Measurements from ENCODE around the gene MAGED4B.
"Not testable (repeated sequence)": the region's sequence is repeated elsewhere in the genome, so short reads cannot be mapped to it uniquely, and the experiment has no call there.

MAGED4B gene, protein sequence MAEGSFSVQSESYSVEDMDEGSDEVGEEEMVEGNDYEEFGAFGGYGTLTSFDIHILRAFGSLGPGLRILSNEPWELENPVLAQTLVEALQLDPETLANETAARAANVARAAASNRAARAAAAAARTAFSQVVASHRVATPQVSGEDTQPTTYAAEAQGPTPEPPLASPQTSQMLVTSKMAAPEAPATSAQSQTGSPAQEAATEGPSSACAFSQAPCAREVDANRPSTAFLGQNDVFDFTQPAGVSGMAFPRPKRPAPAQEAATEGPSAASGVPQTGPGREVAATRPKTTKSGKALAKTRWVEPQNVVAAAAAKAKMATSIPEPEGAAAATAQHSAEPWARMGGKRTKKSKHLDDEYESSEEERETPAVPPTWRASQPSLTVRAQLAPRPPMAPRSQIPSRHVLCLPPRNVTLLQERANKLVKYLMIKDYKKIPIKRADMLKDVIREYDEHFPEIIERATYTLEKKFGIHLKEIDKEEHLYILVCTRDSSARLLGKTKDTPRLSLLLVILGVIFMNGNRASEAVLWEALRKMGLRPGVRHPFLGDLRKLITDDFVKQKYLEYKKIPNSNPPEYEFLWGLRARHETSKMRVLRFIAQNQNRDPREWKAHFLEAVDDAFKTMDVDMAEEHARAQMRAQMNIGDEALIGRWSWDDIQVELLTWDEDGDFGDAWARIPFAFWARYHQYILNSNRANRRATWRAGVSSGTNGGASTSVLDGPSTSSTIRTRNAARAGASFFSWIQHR

DNA sequence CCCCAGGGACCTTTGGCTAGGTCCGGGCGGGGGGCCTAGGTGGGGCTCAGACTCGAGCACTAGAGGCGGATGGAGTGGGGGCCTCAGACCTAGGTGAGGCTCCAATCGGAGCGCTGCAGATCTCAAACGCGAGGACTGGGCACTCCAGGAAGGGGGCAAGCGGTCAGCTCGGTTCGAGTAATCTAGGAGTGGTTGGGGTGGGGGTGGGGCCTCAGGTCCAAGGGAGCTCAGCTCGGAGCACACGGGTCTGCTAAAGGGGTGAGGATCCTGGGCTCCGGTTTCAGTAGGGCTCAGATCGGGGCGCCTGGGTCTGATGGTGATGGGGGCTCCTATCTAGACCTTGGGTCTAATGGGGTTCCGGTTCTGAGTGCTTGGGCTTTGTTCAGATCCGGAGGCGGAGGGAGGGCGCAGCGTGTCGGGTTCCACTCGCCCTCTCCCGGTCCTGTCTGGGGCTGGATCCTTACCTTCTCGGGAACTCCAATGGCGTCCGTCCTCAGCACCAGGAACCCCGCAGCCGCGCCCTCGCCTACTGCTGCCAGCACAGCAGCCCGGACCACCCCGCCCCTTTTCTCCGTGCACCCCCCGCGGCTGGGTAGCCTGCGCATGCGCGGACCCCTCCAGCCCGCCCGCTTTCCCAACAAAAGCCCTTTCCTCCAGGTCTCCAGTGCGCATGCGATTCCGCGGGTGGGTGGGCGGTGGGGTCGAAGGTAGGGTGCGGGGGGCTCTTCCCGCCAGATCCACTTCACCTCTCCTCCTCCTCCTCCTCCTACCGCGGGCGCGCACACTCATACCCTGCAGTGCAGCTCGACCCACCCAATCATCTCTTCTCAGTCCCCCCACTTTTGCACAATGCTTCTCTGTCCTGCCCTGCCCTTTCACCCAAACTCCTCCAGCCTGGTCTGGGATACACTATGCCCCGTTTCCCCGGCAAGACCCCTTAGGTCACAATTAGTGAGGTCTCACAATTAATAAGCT is at the start of gene MAGED4B:
Gene MAGED4B (minus strand): TSS at position 518 of the 975 bp plus-strand sequence. CDS start 1,011 bp downstream, outside the sequence.
- H3K4me3 ChIP-seq; H3K4me1 ChIP-seq; H3K27me3 ChIP-seq; H3K9ac ChIP-seq; H3K36me3 ChIP-seq; H3K4me2 ChIP-seq; H3K9me3 ChIP-seq (replicated peaks in 1 of 11); H4K20me1 ChIP-seq; H3K27ac ChIP-seq: not testable (repeated sequence)

DNA sequence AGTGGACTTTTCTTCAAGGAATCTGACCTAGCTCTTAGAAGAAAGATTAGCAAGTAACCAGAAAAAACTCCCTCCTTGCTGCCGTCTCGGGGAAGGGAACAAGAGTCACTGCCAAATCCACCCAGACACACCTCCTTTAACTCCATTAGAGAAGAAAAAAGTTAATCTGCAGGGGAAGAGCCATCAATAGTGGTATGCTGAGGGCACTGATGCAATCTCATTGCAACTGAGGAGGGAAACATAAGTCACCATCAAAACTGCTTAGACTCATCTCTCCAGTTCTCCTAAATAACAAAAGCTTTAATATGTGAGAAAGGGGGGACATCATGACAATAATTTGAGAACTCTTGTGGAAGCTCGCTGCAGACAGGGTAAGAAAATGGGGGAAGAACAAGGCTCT is 49.3 kb upstream of the MAGED4B start:
- Histone ChIP-seq H3K27ac (no peak overlapping the region), H3K9ac (no peak overlapping the region), H3K27me3 (peaks cover 47 to 84% (median 79%) of the 10 kb centered on the region in 11 experiments; a peak in 21 of 22 replicates), H3K4me1 (no peaks in the 10 kb centered on the region), H3K4me3 (no peak overlapping the region), H4K20me1 (no peaks in the 10 kb centered on the region; a peak in 2 of 22 replicates), H3K4me2 (no peak overlapping the region), H3K9me3 (replicated peaks in 1 of 11) (peaks cover 0 to 17% (median 0%) of the 10 kb centered on the region in 11 experiments; a peak in 4 of 22 replicates), H3K36me3 (no peaks in the 10 kb centered on the region)
- no peak for TF ChIP-seq Cebpa-rat (IDR thresholded peaks at IDR 0.05)

DNA sequence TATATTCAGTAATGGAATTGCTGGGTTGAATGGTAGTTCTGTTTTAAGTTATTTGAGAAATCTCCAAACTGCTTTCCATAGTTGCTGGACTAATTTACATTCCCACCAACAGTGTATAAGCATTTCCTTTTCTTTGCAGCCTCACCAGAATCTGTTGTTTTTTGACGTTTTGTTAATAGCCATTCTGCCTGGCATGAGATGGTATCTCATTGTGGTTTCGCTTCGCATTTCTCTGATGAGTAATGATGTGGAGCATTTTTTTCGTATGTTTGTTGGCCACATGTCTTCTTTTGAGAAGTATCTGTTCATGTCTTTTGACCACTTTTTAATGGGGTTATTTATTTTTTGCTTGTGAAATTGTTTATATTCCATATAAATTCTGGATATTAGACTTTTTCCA is 13.6 kb upstream of the MAGED4B start:
- Histone ChIP-seq H3K4me3 (no peak overlapping the region), H3K4me1 (peaks cover 0 to 15% (median 14%) of the 10 kb centered on the region in 10 experiments; a peak in 18 of 20 replicates), H3K27ac (no peak overlapping the region), H3K27me3 (peaks cover 63 to 97% (median 90%) of the 10 kb centered on the region in 11 experiments; a peak in 21 of 22 replicates), H3K9ac (no peak overlapping the region), H4K20me1 (no peaks in the 10 kb centered on the region), H3K9me3 (replicated peaks in 1 of 11) (peaks cover 4 to 45% (median 21%) of the 10 kb centered on the region in 11 experiments; a peak in 20 of 22 replicates), H3K36me3 (no peaks in the 10 kb centered on the region), H3K4me2 (no peak overlapping the region)
- no peak for TF ChIP-seq Cebpa-rat (IDR thresholded peaks at IDR 0.05)

DNA sequence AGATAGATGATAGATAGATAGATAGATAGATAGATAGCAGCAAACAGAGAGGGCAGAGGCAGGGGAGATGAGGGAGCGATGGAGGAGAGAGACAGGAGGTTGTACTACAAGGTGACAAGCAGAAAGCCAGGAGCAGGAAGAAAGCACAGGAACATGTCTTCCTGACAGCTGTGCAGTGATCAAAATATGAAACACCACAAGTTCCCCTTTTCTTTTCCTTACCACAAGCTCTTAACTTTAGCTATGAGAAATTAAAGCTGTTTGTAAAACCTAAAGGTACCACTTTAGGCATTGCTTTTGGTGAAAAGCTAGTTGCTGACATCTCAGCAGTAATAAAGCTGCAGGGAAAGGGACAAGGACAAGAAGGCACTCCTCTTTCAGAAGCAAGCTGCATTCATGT is 9.1 kb upstream of the MAGED4B start:
- Histone ChIP-seq H3K4me3 (no peak overlapping the region), H3K4me1 (peaks cover 0 to 18% (median 15%) of the 10 kb centered on the region in 10 experiments; a peak in 18 of 20 replicates), H3K27ac (no peak overlapping the region), H3K4me2 (peak overlapping the region; percentile 6 to 55 (median 34); a peak in 17 of 22 replicates), H4K20me1 (no peaks in the 10 kb centered on the region), H3K9ac (no peak overlapping the region), H3K27me3 (peaks cover 25 to 56% (median 47%) of the 10 kb centered on the region in 11 experiments; a peak in 18 of 22 replicates), H3K9me3 (replicated peaks in 1 of 11) (peaks cover 0 to 18% (median 10%) of the 10 kb centered on the region in 11 experiments; a peak in 10 of 22 replicates), H3K36me3 (no peaks in the 10 kb centered on the region)
- no peak for TF ChIP-seq Cebpa-rat (IDR thresholded peaks at IDR 0.05)

DNA sequence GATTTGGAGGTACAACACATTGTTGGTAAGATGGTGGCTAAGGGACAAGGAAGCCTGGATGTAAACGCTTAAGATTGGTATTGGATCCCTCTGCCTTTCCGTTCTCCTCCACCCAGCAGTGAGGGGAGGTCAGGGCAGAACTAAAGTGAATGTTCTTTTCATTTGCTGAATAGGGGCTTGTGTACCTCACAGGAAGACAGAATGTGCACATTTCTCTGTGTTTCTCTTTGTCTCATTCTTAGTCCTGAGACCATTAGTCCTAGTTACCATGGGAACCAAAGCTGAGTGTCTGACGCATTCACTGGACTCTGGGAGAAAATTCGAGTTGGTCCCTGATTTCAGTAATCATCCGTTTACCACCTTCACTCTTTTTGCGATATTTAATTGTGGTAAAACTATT is 26.7 kb downstream of the MAGED4B start:
- H3K27ac ChIP-seq; H4K20me1 ChIP-seq; H3K36me3 ChIP-seq; H3K9me3 ChIP-seq (replicated peaks in 1 of 11); H3K9ac ChIP-seq; H3K4me2 ChIP-seq; H3K4me1 ChIP-seq; H3K4me3 ChIP-seq: not testable (repeated sequence)
- peaks cover 21 to 35% (median 31%) of the 10 kb centered on the region in 11 experiments for H3K27me3 ChIP-seq

DNA sequence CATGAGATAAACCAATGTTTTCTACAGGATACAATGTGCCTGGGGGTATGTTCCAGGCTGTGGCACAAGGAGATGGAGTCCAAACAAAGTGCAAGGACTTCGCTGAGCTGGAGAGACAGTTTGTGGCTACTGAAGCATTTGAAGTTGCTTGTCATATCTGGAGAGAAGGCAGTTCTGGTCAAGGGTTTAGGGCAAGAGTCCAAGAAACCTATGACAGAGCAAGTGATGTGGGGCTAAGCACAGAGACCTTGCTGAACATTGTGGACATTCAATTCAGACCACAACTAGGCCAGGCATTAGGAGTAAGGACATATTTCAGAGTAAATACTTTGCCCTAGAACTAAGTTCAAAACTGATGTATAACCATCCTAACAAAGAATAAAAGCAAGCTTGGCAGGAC is 34.8 kb downstream of the MAGED4B start:
- Histone ChIP-seq H3K9ac (no peak overlapping the region), H3K27ac (no peak overlapping the region), H3K4me1 (no peaks in the 10 kb centered on the region), H3K27me3 (peaks cover 98 to 100% (median 100%) of the 10 kb centered on the region in 11 experiments), H3K9me3 (replicated peaks in 1 of 11) (no peaks in the 10 kb centered on the region; a peak in 2 of 22 replicates), H3K4me3 (no peak overlapping the region), H3K4me2 (no peak overlapping the region), H3K36me3 (no peaks in the 10 kb centered on the region), H4K20me1 (no peaks in the 10 kb centered on the region; a peak in 3 of 22 replicates)
- TF ChIP-seq Cebpa-rat (IDR thresholded peaks at IDR 0.05), result no peak

DNA sequence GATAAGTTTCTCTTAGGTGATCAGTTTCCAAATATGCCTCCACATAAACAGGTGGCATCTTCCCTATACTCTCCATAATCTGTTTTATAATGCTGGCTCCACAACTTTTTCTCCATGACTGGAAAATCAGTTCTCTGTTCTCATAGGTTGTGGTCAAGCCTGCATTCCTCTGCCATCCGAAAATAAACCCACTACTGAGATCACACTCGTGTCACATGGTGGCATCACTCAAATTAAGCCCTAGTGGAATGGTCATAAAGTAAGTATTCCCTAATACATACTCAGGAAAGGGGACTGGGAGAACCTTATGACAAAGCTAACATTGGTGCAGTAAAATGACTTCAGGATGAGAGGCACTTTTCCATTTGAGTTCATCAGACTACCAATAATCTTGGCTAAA is 37.6 kb downstream of the MAGED4B start:
- Histone ChIP-seq H3K27me3 (peaks cover 79 to 99% (median 95%) of the 10 kb centered on the region in 11 experiments), H3K4me1 (no peaks in the 10 kb centered on the region), H3K4me3 (no peak overlapping the region), H3K36me3 (no peaks in the 10 kb centered on the region), H4K20me1 (no peaks in the 10 kb centered on the region; a peak in 1 of 22 replicates), H3K4me2 (no peak overlapping the region), H3K9me3 (replicated peaks in 1 of 11) (peaks cover 0 to 11% (median 6%) of the 10 kb centered on the region in 11 experiments; a peak in 12 of 22 replicates), H3K27ac (no peak overlapping the region), H3K9ac (no peak overlapping the region)
- TF ChIP-seq Cebpa-rat (IDR thresholded peaks at IDR 0.05), result no peak

DNA sequence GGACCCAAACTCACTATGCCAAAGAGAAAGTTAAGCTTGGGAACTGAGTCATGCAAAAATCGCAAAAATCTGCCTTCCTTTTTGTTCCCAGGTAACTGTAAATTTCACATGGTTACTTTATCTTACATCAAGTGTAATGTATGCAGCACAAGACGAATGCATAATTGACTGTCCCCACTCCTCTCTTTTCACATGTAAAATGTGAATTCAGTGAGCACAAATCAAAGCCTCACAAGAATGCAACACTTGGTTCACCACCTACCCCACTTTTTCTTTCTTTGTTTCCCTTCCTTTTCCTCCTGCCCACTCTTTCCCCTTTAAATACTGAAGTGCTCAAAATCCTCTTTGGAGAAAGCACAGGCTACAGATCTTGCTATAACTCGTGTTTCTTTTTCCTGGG is 53.2 kb downstream of the MAGED4B start:
- no peak overlapping the region for H3K4me2 ChIP-seq
- peaks cover 0 to 9% (median 0%) of the 10 kb centered on the region in 10 experiments; a peak in 5 of 20 replicates for H3K4me1 ChIP-seq
- no peak overlapping the region for H3K27ac ChIP-seq
- no peaks in the 10 kb centered on the region for H3K36me3 ChIP-seq
- H3K27me3 ChIP-seq, result peaks cover 61 to 83% (median 74%) of the 10 kb centered on the region in 11 experiments
- H3K9ac ChIP-seq, result no peak overlapping the region
- no peak for TF ChIP-seq Cebpa-rat (IDR thresholded peaks at IDR 0.05)
- no peak overlapping the region for H3K4me3 ChIP-seq
- H3K9me3 ChIP-seq (replicated peaks in 1 of 11), result peaks cover 0 to 10% (median 2%) of the 10 kb centered on the region in 11 experiments; a peak in 11 of 22 replicates
- no peaks in the 10 kb centered on the region for H4K20me1 ChIP-seq

Data from BLaER1 treated with 17β-estradiol and CSF1 and Interleukin-3, amounts not matched to agents 10 nM and 100 nM (cell line).